SK-N-SH (cell line): ENCODE results near the gene UQCR11. TPM values are rescaled to one million over a fixed set of nuclear protein-coding genes. Genes with fewer than 3 reads are reported as not detected.
A peak's percentile ranks its signal among the peaks of the same experiment; 100 is the strongest.

Experiments
- CTCF ChIA-PET: fragments of 300-600, 350-600 bp; formaldehyde crosslinking; extraction: SDS; loops from one replicate; lab custom pipeline; 2021; lab: Yijun Ruan, JAX
- POLR2A ChIA-PET: fragments of 350-600 bp; sonication (Branson Sonifier 250); formaldehyde crosslinking; extraction: SDS; loops from one replicate; lab custom pipeline; 2020; ENCODE audit warnings: antibody characterized with exemption, inconsistent platforms; lab: Yijun Ruan, JAX
- DNase-seq: peaks from one replicate; pipeline ENCODE4 v3.0.0; 2012
- H2AFZ ChIP-seq: fragments of 200-600 bp; sonication (generic); 2 replicates; pipeline ENCODE4 v1.8.1; 2016; ENCODE audit warnings: antibody characterized with exemption, mild to moderate bottlenecking, low read depth
- H3F3A ChIP-seq: fragments of 200-600 bp; sonication (generic); replicated peaks from 2 replicates; pipeline ENCODE3; 2016; ENCODE audit warnings: antibody characterized with exemption, mild to moderate bottlenecking; ENCODE audit not compliant: insufficient read depth
- H3K27ac ChIP-seq, 2 experiments: fragments of 200-500 bp in 1 of 2; fragments of 200-600 bp in 1 of 2; sonication (Bioruptor generic) in 1 of 2; sonication (generic), shearing (Covaris generic) in 1 of 2; 2 replicates each; pipeline versions ENCODE4 v1.5.1 to v1.6.1; 2014 to 2016; ENCODE audit warnings: low read depth in 2 of 2, inconsistent platforms in 1 of 2, low read length in 1 of 2, mild to moderate bottlenecking in 1 of 2, mixed read lengths in 1 of 2
- H3K27me3 ChIP-seq: fragments of 200-600 bp; sonication (generic), shearing (Covaris generic); 2 replicates; pipeline ENCODE4 v1.6.1; 2016; ENCODE audit warnings: mixed run types; ENCODE audit not compliant: insufficient read depth
- H3K36me3 ChIP-seq, 2 experiments: fragments of 200-500 bp in 1 of 2; fragments of 200-600 bp in 1 of 2; sonication (Bioruptor generic) in 1 of 2; sonication (generic) in 1 of 2; replicated peaks in 1 of 2; 2 replicates each; pipeline versions ENCODE3 to v1.5.1; 2014 to 2016; ENCODE audit warnings: low read length in 1 of 2, mild to moderate bottlenecking in 1 of 2; ENCODE audit not compliant: insufficient read depth in 2 of 2, control insufficient read depth in 1 of 2
- H3K4me1 ChIP-seq, 2 experiments: fragments of 200-500 bp in 1 of 2; fragments of 200-600 bp in 1 of 2; sonication (Bioruptor generic) in 1 of 2; sonication (generic), shearing (Covaris generic) in 1 of 2; 2 replicates each; pipeline versions ENCODE4 v1.5.1 to v1.6.1; 2014 to 2016; ENCODE audit warnings: low read depth in 1 of 2, low read length in 1 of 2, mixed run types in 1 of 2; ENCODE audit not compliant: insufficient read depth in 2 of 2, control insufficient read depth in 1 of 2
- H3K4me2 ChIP-seq: fragments of 200-600 bp; sonication (generic), shearing (Covaris generic); 2 replicates; pipeline ENCODE4 v1.6.1; 2017; ENCODE audit warnings: mixed run types
- H3K4me3 ChIP-seq, 2 experiments: fragments of 200-500 bp in 1 of 2; fragments of 200-600 bp in 1 of 2; sonication (Bioruptor generic) in 1 of 2; sonication (generic), shearing (Covaris generic) in 1 of 2; 2 replicates each; pipeline versions ENCODE4 v1.5.1 to v1.8.1; 2014 to 2016; ENCODE audit warnings: low read depth in 2 of 2, inconsistent platforms in 1 of 2, low read length in 1 of 2, mild to moderate bottlenecking in 1 of 2, mixed read lengths in 1 of 2, moderate library complexity in 1 of 2
- H3K79me2 ChIP-seq: fragments of 200-600 bp; sonication (generic); 2 replicates; pipeline ENCODE4 v1.8.1; 2017; ENCODE audit warnings: mild to moderate bottlenecking; ENCODE audit not compliant: insufficient read depth
- H3K9ac ChIP-seq: fragments of 200-600 bp; sonication (generic); 2 replicates; pipeline ENCODE4 v1.6.1; 2017; ENCODE audit warnings: mixed run types
- H3K9me2 ChIP-seq: fragments of 200-600 bp; sonication (generic); 2 replicates; pipeline ENCODE4 v1.6.1; 2017; ENCODE audit warnings: mixed run types
- H3K9me3 ChIP-seq: fragments of 200-600 bp; sonication (generic); 2 replicates; pipeline ENCODE4 v1.6.1; 2017; ENCODE audit warnings: mixed run types, mild to moderate bottlenecking, moderate library complexity
- H4K20me1 ChIP-seq: fragments of 200-600 bp; sonication (generic); 2 replicates; pipeline ENCODE4 v1.6.1; 2017; ENCODE audit warnings: mild to moderate bottlenecking, mixed run types; ENCODE audit not compliant: insufficient read depth
- EZH2phosphoT487 ChIP-seq: fragments of 200-600 bp; sonication (generic); IDR thresholded peaks from 2 replicates; pipeline ENCODE4 v1.6.1; 2017; ENCODE audit warnings: low read depth, mixed run types, mild to moderate bottlenecking, antibody characterized with exemption, moderate library complexity, borderline replicate concordance
- JUND ChIP-seq: IDR thresholded peaks from 2 replicates; pipeline ENCODE4 v1.4.0; 2012
- NRF1 ChIP-seq: IDR thresholded peaks from 2 replicates; pipeline ENCODE4 v1.6.1; 2012; ENCODE audit warnings: low read depth, mild to moderate bottlenecking, low read length
- RAD21 ChIP-seq: IDR thresholded peaks from 2 replicates; pipeline ENCODE4 v1.6.1; 2012; ENCODE audit warnings: mild to moderate bottlenecking, low read length
- RFX5 ChIP-seq: IDR thresholded peaks from 2 replicates; pipeline ENCODE4 v1.6.1; 2012; ENCODE audit warnings: mild to moderate bottlenecking, improper control_type of control experiment, low read length
- SIN3A ChIP-seq: IDR thresholded peaks from 2 replicates; pipeline ENCODE4 v1.6.1; 2012; ENCODE audit warnings: low read depth, mild to moderate bottlenecking, low read length, moderate library complexity, borderline replicate concordance
- SMC3 ChIP-seq: IDR thresholded peaks from 2 replicates; pipeline ENCODE4 v1.6.1; 2012; ENCODE audit warnings: low read depth, low read length, improper control_type of control experiment
- WGBS: methylation state at CpG from one replicate; pipeline ENCODE4 v1.1.6; 2017; ENCODE audit warnings: low lambda C conversion rate; 5-methylcytosine and 5-hydroxymethylcytosine counted together
- polyA plus RNA-seq, 3 experiments: library from polyadenylated mRNA; depleted of rRNA; stranded (reverse); fragments of >200 nt; gene quantifications; 2 replicates each; pipeline ENCODE4 v1.2.3, GENCODE V29; 2012
- TF ChIP-seq, protein P1 (sequence below): IDR thresholded peaks from 2 replicates; pipeline ENCODE4 v1.4.0; 2012; ENCODE audit warnings: low read depth, borderline replicate concordance
- TF ChIP-seq, protein P2 (sequence below): fragments of 200-600 bp; sonication (generic); IDR thresholded peaks from 2 replicates; pipeline ENCODE4 v1.6.1; 2017; ENCODE audit warnings: antibody characterized with exemption, mild to moderate bottlenecking, moderate library complexity
- TF ChIP-seq, protein P3 (sequence below): fragments of 150-350 bp; IDR thresholded peaks from 2 replicates; pipeline ENCODE4 v1.6.1; 2016; ENCODE audit warnings: mild to moderate bottlenecking, low read depth, low read length
- TF ChIP-seq, protein P4 (sequence below): IDR thresholded peaks from 2 replicates; pipeline ENCODE4; 2012

UQCR11 gene
- polyA plus RNA-seq, 1 of the 3 experiments (the other 2 are of a cell fraction), result 372 TPM

DNA sequence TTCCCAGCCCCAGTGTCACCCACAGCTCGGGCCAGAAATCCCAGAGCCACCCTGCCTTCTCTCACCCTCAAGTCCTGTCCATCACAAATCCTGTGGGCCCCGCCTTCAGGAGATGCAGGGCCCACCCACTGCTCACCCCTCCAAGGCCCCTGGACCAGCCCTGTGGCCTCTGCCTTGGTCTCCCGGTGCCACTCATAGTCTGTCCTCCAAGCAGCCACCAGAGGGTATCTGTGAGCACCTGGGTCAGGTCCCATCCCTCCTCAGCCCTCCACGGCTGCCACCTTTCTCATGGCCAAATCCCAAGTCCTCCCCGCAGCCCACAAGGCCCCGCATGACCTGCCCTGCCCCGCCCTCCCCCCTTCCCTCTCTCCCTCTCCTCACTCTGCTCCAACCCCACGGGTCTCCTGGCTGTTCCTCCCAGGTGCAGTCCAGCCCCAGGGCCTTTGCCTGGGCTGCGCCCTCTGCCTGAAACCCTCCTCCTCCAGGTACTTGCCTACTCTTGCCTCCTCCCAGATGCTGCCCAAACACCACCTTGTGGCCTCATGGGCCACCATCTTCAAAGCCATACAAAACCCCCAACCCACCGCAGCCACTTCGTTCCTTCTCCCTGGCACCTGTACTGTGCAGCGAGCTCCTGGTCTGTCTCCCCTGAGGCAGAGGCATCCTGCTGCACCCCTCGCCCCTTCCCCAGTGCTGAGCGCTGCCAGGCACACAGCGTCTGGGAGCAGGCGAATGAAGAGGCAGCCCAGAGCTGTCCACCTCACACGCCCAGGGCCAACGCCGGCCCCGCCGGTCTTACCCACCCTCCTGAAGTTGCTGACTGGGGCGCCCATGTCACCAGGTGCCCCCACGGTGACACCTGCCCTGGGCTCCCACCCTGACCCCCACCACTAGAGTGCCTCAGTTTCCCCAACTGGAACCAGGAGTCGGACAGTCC is 13.2 kb upstream of the UQCR11 start:
- Histone ChIP-seq H2AFZ (no peak overlapping the region), H3K27ac (no peak overlapping the region; a peak in 1 of 4 replicates), H3K79me2 (0 out of 2 replicates have a peak, but pooled peaks cover 6% of the 10 kb centered on the region), H3K4me3 (no peak overlapping the region), H3K4me1 (no peaks in the 10 kb centered on the region; a peak in 1 of 4 replicates), H3K9me3 (no peaks in the 10 kb centered on the region), H3K27me3 (no peaks in the 10 kb centered on the region), H3K36me3 (peaks cover 3 to 77% of the 10 kb centered on the region in 2 experiments), H3K9ac (no peak overlapping the region)
- CTCF ChIA-PET, result interaction anchor here (0.6 to 2.1 kb wide), 6 partner anchors 11 to 208 kb away, joined by 3 to 9 read pairs (median 3); partner anchors contain the start of gene UQCR11
- TF ChIP-seq JUND (no peak), SMC3 (peak; percentile 35; the same call in 1 of the 2 replicates), RFX5 (no peak), EZH2phosphoT487 (no peak), NRF1 (no peak), RAD21 (peak; percentile 35; the same call in 1 of the 2 replicates), SIN3A (no peak)
- TF ChIP-seq, protein P1, sequence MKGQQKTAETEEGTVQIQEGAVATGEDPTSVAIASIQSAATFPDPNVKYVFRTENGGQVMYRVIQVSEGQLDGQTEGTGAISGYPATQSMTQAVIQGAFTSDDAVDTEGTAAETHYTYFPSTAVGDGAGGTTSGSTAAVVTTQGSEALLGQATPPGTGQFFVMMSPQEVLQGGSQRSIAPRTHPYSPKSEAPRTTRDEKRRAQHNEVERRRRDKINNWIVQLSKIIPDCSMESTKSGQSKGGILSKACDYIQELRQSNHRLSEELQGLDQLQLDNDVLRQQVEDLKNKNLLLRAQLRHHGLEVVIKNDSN, result no peak
- TF ChIP-seq, protein P2, sequence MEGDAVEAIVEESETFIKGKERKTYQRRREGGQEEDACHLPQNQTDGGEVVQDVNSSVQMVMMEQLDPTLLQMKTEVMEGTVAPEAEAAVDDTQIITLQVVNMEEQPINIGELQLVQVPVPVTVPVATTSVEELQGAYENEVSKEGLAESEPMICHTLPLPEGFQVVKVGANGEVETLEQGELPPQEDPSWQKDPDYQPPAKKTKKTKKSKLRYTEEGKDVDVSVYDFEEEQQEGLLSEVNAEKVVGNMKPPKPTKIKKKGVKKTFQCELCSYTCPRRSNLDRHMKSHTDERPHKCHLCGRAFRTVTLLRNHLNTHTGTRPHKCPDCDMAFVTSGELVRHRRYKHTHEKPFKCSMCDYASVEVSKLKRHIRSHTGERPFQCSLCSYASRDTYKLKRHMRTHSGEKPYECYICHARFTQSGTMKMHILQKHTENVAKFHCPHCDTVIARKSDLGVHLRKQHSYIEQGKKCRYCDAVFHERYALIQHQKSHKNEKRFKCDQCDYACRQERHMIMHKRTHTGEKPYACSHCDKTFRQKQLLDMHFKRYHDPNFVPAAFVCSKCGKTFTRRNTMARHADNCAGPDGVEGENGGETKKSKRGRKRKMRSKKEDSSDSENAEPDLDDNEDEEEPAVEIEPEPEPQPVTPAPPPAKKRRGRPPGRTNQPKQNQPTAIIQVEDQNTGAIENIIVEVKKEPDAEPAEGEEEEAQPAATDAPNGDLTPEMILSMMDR, result peak; percentile 37
- TF ChIP-seq, protein P3, sequence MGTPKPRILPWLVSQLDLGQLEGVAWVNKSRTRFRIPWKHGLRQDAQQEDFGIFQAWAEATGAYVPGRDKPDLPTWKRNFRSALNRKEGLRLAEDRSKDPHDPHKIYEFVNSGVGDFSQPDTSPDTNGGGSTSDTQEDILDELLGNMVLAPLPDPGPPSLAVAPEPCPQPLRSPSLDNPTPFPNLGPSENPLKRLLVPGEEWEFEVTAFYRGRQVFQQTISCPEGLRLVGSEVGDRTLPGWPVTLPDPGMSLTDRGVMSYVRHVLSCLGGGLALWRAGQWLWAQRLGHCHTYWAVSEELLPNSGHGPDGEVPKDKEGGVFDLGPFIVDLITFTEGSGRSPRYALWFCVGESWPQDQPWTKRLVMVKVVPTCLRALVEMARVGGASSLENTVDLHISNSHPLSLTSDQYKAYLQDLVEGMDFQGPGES, result no peak
- TF ChIP-seq, protein P4, sequence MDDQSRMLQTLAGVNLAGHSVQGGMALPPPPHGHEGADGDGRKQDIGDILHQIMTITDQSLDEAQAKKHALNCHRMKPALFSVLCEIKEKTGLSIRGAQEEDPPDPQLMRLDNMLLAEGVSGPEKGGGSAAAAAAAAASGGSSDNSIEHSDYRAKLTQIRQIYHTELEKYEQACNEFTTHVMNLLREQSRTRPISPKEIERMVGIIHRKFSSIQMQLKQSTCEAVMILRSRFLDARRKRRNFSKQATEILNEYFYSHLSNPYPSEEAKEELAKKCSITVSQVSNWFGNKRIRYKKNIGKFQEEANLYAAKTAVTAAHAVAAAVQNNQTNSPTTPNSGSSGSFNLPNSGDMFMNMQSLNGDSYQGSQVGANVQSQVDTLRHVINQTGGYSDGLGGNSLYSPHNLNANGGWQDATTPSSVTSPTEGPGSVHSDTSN, result no peak
- TF ChIP-seq, all 33 proteins: peak for 3
- Histone ChIP-seq H3F3A (peaks cover 2% of the 10 kb centered on the region), H3K4me2 (no peak overlapping the region), H4K20me1 (peaks cover 10% of the 10 kb centered on the region; the same call in 1 of the 2 replicates), H3K9me2 (no peaks in the 10 kb centered on the region)
- POLR2A ChIA-PET, result no interaction called here
- 91% methylated on average over 23 of the region's 24 CpGs for WGBS
- DNase-seq, result peak; percentile 78
